ENCODE measurements around the gene JPH3.

The JPH3 gene

GRCh38 chr16:87601401-87601981, 817 bp upstream of the JPH3 start:
- DNase-seq (ENCODE audit: low spot score), result no peak

DNA sequence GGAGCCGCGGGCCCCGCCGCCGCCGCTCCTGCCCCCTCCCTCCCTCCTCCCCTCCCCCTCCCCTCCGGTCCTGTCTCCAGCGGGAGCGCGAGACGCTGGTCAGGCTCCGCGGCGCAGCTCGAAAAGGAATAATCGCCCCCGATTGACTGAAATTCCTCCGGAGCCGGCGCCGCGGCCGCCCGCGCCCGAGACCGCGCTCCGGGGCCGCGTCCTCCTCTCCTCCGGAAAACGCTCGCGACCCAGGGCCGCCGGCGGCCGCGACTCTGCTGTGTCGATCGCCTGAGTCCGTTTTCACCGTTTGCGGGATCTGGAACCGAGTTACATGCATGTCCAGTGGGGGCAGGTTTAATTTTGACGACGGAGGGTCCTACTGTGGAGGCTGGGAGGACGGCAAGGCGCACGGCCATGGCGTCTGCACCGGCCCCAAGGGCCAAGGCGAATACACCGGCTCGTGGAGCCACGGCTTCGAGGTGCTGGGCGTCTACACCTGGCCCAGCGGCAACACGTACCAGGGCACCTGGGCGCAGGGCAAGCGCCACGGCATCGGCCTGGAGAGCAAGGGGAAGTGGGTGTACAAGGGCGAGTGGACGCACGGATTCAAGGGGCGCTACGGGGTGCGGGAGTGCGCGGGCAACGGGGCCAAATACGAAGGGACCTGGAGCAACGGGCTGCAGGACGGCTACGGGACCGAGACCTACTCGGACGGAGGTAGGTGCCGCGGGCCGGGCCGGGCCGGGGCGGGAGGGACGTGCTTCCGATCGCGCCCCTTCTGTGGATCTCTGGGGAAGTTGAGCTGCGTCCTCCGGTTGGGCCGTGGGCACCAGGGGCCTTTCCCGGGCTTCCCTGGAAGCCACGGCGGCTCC, 744 bp downstream of the JPH3 start:
- no peak for DNase-seq (ENCODE audit: low spot score)

DNA sequence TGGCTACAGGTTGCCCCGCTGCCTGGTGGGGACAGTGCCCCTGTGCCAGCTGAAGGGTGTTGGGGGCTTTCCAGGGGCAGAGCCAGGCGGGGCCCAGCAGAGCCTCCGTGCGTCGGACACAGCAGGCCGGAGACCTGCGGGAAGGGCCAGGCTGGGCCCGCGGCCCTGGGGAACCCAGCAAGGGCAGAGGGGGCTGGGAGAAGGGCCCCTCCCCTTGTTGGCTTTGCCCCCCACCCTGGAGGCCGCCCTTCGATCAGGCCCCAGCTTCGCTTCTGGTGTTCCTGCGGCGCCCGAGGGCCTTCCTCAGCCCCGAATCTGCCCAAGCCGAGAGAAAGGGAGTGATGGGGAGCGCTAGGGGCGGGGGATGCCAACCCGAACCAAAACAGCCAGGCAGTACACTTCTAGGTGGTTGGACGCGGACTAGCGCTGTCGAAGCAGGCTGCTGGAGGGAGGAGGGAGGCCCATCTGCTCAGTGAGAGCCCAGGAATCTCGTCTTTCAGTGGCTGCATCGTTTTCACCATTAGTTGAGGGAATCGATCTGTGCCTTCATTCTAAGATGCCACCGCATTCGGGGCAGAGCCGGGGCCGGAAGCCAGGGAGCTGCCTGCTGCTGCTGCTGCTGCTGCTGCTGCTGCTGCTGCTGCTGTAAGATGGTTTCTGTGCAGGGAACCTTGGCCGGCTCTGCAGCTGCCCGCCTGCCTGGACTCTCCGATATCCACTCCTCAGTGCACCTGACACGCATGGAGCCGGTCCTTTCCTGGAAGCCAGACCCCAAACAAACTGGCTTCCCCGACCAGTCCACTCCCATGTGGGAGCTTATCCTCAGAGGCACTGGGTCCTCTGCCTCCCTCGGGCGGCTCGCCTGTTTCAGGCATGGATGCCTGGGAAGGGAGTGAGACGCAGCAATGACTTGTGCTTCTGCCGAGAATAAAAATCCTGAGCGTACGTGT, 1.7 kb downstream of the JPH3 start:
- DNase-seq (ENCODE audit: low spot score), result no peak

- DNase-seq (ENCODE audit: low spot score), result no peak
Observed at GRCh38 chr16:87604634-87605111, 2.4 kb downstream of the JPH3 start.

GRCh38 chr16:87607223-87607622, 4.9 kb downstream of the JPH3 start:
- no peak for DNase-seq (ENCODE audit: low spot score)

DNA sequence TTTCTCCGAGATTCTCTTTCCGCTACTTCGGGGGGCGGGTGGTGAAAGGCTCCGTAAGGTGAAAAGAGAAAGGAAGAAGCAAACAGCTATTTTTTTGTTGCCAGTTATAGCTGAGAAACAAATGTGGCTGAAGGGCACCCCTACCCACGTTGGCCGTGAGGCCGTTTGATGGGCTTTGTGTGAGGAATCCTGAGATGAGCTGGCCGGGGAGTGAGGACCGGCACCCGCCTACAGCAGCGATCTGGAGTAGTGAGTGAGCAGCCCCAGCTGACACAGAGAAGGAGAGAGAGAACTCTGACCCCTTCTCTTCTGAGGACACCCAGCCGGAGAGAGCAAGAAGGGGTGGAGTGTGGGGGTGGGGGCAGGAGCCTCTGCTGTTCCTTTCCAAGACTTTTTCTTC, 5.6 kb downstream of the JPH3 start:
- DNase-seq (ENCODE audit: low spot score), result no peak

DNA sequence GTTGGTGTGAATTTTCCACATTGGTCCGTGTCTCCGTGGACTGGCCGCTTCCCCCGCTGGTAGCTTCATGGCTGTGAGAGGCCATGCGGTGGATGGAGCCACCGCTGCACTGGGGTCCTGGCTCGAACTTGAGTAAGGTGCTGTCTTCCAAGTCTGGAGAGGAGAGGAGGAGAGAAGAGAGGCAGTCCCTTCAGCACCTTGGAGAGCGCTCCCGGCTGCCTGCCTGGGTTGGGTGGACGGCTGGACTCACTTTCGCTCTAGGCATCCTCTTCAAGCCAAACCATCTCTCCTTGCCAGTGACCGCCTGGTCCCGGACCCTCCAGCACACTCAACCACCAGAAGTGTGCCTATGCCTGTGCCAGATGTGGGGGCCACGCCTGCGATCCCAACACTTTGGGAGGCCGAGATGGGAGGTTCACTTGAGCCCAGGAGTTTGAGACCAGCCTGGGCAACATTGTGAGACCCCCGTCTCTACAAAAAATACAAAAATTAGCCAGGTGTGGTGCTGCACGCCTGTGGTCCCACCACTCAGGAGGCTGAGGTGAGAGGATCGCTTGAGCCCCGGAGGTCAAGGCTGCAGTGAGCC, 6.2 kb downstream of the JPH3 start:
- DNase-seq (ENCODE audit: low spot score), result peak; percentile 30

DNA sequence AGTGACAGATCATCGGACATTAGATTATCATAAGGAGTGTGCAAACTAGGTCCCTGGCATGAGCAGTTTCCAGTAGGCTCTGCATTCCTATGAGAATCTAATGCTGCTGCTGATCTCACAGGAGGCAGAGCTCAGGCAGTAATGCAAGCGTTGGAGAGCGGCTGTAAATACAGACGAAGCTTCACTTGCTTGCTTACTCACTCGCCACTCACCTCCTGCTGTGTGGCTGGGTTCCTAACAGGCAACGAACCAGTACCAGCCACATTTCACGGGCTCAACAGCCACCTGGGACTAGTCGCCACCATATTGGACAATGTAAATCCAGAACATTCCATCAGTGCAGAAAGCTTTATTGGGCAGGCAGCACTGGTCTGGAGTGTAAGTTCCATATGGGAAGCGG, 7.7 kb downstream of the JPH3 start:
- DNase-seq (ENCODE audit: low spot score), result no peak

DNA sequence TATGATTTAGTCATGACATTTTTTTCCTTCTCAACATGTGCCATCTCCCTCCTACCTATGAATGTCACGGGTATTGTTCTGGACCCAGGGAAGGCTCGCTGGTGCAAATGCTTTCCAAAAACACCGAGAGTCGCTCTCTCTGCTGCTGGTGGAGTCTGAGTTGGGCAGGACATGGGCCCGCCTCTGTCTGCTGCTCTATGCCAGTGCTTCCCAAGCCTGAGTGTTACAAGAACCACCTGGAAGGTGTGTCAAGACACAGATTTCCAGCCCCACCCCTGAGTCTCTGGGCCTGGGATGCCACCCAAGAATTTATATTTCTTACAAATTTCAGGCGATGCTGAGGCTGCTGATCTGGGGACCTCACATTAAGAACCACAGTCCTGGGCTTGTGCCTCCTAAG, 9.1 kb downstream of the JPH3 start:
- DNase-seq (ENCODE audit: low spot score), result no peak

DNA sequence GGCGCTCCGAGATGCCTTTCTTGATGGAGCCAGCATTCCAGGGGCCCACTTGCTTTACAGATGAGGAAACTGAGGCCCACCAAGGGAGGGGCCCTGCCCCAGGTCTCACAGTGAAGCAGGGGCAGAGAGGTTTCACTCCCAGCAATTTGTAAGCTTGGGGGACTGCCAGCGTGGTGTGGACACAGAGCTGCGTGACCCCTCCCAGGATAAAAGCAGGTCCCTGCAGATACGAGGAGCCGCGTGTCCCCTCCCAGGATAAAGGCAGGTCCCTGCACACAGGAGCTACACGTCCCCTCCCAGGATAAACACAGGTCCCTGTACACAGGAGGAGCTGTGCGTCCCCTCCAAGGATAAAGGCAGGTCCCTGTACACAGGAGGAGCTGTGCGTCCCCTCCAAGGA, 11.7 kb downstream of the JPH3 start:
- no peak for DNase-seq (ENCODE audit: low spot score)

DNA sequence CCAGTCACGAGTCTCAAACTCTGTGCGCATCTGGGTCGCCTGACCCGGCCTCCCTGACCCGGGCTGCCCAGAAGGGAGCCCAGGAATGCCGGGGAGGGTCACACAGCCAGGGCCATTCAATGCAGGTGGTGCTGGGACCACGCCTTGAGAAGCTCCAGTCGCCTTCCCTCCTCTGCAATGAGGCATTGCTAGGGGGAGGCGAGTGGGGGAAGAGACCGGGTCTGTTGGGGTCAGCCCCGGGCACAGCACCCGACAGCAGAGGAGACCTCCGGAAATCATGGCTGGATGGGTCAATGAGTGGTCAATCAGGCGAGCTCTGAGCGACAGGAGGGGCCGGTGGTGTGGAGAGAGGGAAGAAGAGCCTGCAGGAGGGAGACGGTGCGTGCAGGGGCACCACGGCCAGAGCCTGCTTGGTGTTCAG, 13.3 kb downstream of the JPH3 start:
- no peak for DNase-seq (ENCODE audit: low spot score)

DNA sequence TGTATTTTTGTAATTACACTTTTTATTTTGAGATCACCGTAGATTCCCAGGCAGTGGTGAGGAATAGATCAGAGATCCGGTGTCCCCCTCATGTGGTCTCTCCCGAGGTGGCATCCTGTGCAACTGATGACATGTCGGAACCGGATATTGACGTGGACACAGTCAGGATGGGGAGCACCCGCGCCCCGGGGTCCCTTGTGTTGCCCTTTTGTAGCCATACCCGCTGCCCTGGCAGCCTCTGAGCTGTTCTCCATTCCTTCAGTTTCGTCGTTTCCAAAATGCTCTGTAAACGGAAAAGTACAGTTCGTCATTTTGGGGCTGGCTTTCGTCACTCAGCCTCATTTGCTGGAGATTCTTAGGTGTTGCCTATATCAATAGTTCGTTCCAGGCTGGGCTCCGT, 14.2 kb downstream of the JPH3 start:
- no peak for DNase-seq (ENCODE audit: low spot score)

GRCh38 chr16:87618216-87618615, 15.9 kb downstream of the JPH3 start:
- DNase-seq (ENCODE audit: low spot score), result no peak

- no peak for DNase-seq (ENCODE audit: low spot score)
Observed at GRCh38 chr16:87619360-87620200, 17.3 kb downstream of the JPH3 start.

DNA sequence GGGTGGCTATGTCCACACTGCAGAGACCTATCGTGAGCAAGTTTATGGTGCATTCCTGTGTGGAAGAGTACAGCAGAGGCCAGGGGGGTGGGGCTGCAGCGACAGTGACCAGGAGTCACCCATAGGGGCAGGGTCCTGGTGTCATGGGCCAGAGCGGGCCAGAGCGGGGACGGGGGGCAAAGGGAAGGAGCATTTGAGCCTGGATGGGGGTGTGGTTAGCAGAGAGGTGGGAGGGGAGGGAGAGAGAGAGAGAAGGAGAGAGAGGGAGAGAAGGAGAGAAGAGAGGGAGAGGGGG, 17.8 kb downstream of the JPH3 start:
- no peak for DNase-seq (ENCODE audit: low spot score)

DNA sequence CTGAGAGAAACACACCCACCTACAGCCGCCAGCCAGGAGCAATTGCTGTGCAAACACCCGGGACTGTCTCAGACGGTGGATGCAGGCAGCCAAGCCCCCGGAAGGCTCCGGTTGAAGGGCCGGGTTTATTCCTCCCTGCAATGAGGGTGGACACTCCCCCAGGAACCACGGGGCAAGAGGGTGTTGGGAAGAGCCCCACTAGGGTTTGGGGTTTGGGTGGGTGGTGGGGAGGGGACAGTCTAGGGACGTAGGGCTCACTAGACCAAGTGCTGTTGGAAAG, 19.2 kb downstream of the JPH3 start:
- DNase-seq (ENCODE audit: low spot score), result no peak

- no peak for DNase-seq (ENCODE audit: low spot score)
Observed at GRCh38 chr16:87621976-87622713, 19.8 kb downstream of the JPH3 start.

GRCh38 chr16:87622756-87623319, 20.5 kb downstream of the JPH3 start:
- no peak for DNase-seq (ENCODE audit: low spot score)

DNA sequence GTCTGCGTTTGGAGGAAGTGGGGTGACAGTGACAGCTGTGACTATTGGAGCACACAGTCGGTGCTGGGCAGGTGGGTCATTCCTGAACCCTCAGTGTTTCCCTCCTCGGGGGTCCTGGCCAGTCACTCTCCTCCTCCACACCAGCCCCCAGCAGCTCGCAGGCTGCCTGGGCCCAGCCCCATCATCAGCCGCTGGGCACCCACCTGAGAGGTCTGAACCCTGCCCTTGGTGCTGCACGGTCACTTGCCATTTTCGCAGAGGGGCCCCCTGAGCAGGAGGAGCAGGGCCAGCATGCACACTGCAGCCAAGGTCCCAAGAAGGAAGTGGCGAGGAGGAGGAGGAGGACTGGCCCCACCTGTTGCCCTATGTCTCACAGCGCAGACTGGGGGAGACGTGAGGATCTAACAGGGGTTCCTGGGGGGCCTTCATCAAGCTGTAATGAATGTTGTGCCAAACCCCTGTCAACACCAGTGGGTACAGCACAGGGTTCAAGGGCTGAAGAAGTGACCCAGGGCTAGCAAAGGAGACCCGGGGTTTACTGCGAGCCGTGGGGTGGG, 23.0 kb downstream of the JPH3 start:
- no peak for DNase-seq (ENCODE audit: low spot score)

GRCh38 chr16:87626401-87626800, 24.1 kb downstream of the JPH3 start:
- no peak for DNase-seq (ENCODE audit: low spot score)

Data from activated CD4-positive, alpha-beta T cell treated with anti-CD3 and anti-CD28 coated beads, Interleukin-2, Interleukin-4, amounts not matched to agents 100 ng/mL and 50 ng/mL, durations not matched to agents 16 hours and 8 hours (primary cell).